B cell (primary cell): ENCODE data around the gene ZNF175. TPM values are rescaled to one million over a fixed set of nuclear protein-coding genes. Genes with fewer than 3 reads are reported as not detected.

Experiments used
- ATAC-seq: fragments of 200-7000 bp; cut with Tn5 transposase; one replicate; pipeline ENCODE4 v1.10.0; 2021; ENCODE audit warnings: low read depth, mild to moderate bottlenecking, moderate number of reproducible peaks, moderate library complexity
- CTCF ChIA-PET: fragments of 350-600 bp; sonication (Branson Sonifier 250); formaldehyde crosslinking; loops from one replicate; lab custom pipeline; 2021; ENCODE audit warnings: antibody characterized with exemption, inconsistent platforms; lab: Charles Lee
- POLR2A ChIA-PET: fragments of 350-600 bp; sonication (Branson Sonifier 250); formaldehyde crosslinking; loops from one replicate; lab custom pipeline; 2021; ENCODE audit warnings: antibody characterized with exemption; lab: Charles Lee
- DNase-seq: peaks from one replicate; pipeline ENCODE4 v3.0.0; 2013
- H2AFZ ChIP-seq: 2 replicates; pipeline ENCODE4 v1.6.1; 2012; ENCODE audit warnings: mild to moderate bottlenecking, low read depth, low read length; ENCODE audit not compliant: insufficient read depth, poor library complexity, severe bottlenecking
- H3K27ac ChIP-seq, 2 donors: 1 replicate in 1 of 2; 2 replicates in 1 of 2; pipeline ENCODE4 v1.5.1; 2012 to 2013; ENCODE audit warnings: low read length in 2 of 2, mild to moderate bottlenecking in 2 of 2, moderate library complexity in 1 of 2
- H3K27me3 ChIP-seq, 4 experiments: fragments of 200-600 bp in 1 of 4; sonication (generic) in 1 of 4; replicated peaks in 1 of 4; 1 replicate in 2 of 4; 2 replicates in 2 of 4; pipeline versions ENCODE4 v1.6.1 to v1.7.0; 2013 to 2016; ENCODE audit warnings: low read length in 3 of 4, mild to moderate bottlenecking in 2 of 4, mixed read lengths in 1 of 4, moderate library complexity in 1 of 4; ENCODE audit not compliant: insufficient read depth in 4 of 4, control insufficient read depth in 3 of 4; ENCODE audit errors: control extremely low read depth in 1 of 4
- H3K36me3 ChIP-seq, 2 experiments: replicated peaks in 1 of 2; 1 replicate in 1 of 2; 2 replicates in 1 of 2; pipeline versions ENCODE4 v1.6.1 to v1.7.1; 2013; ENCODE audit warnings: low read length in 1 of 2; ENCODE audit not compliant: insufficient read depth in 2 of 2, control insufficient read depth in 1 of 2; ENCODE audit errors: control extremely low read depth in 1 of 2, extremely low read depth in 1 of 2
- H3K4me1 ChIP-seq, 2 donors: fragments of 200-600 bp in 1 of 2; sonication (generic) in 1 of 2; 1 replicate in 1 of 2; 2 replicates in 1 of 2; pipeline versions ENCODE4 v1.5.1 to v1.6.1; 2013 to 2017; ENCODE audit warnings: low read length in 2 of 2; ENCODE audit not compliant: control insufficient read depth in 2 of 2, insufficient read depth in 2 of 2
- H3K4me2 ChIP-seq: replicated peaks from 2 replicates; pipeline ENCODE3; 2012; ENCODE audit warnings: mild to moderate bottlenecking, low read depth, low read length; ENCODE audit not compliant: poor library complexity, severe bottlenecking
- H3K4me3 ChIP-seq, 5 experiments: fragments of 200-600 bp in 1 of 5; sonication (generic) in 1 of 5; 1 replicate in 3 of 5; 2 replicates in 2 of 5; pipeline versions ENCODE4 v1.5.1 to v1.7.0; 2011 to 2016; ENCODE audit warnings: low read length in 4 of 5, mild to moderate bottlenecking in 4 of 5, low read depth in 2 of 5, control low read depth in 1 of 5, moderate library complexity in 1 of 5; ENCODE audit not compliant: insufficient read depth in 1 of 5; ENCODE audit errors: control extremely low read depth in 1 of 5, extremely low read depth in 1 of 5
- H3K79me2 ChIP-seq: fragments of 200-600 bp; sonication (generic); one replicate; pipeline ENCODE4 v1.6.0; 2016; ENCODE audit warnings: low read length; ENCODE audit not compliant: control insufficient read depth, insufficient read depth
- H3K9ac ChIP-seq: fragments of 200-600 bp; sonication (generic); 2 replicates; pipeline ENCODE4 v1.6.1; 2017; ENCODE audit warnings: mild to moderate bottlenecking, low read length, moderate library complexity
- H3K9me3 ChIP-seq, 3 donors: one replicate each; pipeline versions ENCODE4 v1.6.1 to v1.7.1; 2013; ENCODE audit warnings: low read length in 2 of 3; ENCODE audit not compliant: control insufficient read depth in 2 of 3, insufficient read depth in 1 of 3; ENCODE audit errors: control extremely low read depth in 1 of 3
- H4K20me1 ChIP-seq: 2 replicates; pipeline ENCODE4 v1.6.0; 2012; ENCODE audit warnings: mild to moderate bottlenecking, low read length; ENCODE audit not compliant: insufficient read depth, control insufficient read depth, poor library complexity, severe bottlenecking
- H3K27ac Mint-ChIP-seq: one replicate; pipeline ENCODE4 v1.8.0; 2021; ENCODE audit warnings: mixed read lengths
- H3K27me3 Mint-ChIP-seq: one replicate; pipeline ENCODE4 v1.8.0; 2021; ENCODE audit warnings: mixed read lengths
- H3K4me1 Mint-ChIP-seq: one replicate; pipeline ENCODE4 v1.8.0; 2021; ENCODE audit warnings: mixed read lengths
- H3K4me3 Mint-ChIP-seq: one replicate; pipeline ENCODE4 v1.8.0; 2021; ENCODE audit warnings: mixed read lengths
- H3K9me3 Mint-ChIP-seq: one replicate; pipeline ENCODE4 v1.8.0; 2022; ENCODE audit warnings: mixed read lengths; ENCODE audit not compliant: insufficient read depth
- CTCF ChIP-seq: fragments of 200-600 bp; IDR thresholded peaks from one replicate; pipeline ENCODE4 v1.8.0; 2022; ENCODE audit warnings: antibody characterized with exemption, mild to moderate bottlenecking
- EZH2 ChIP-seq: IDR thresholded peaks from 2 replicates; pipeline ENCODE4 v1.6.1; 2012; ENCODE audit warnings: borderline replicate concordance, low read depth, mild to moderate bottlenecking, moderate library complexity, low read length; ENCODE audit not compliant: insufficient read depth, poor library complexity, severe bottlenecking
- WGBS: methylation state at CpG from one replicate; pipeline ENCODE4 v1.1.5; 2013; ENCODE audit warnings: missing lambda C conversion rate; ENCODE audit not compliant: insufficient coverage; 5-methylcytosine and 5-hydroxymethylcytosine counted together
- intact Hi-C: fragments of 100-400 bp; cut with micrococcal nuclease; formaldehyde crosslinking; loops from one replicate; pipeline ENCODE4 v1.10.0; 2022
- polyA plus RNA-seq: library from polyadenylated mRNA; depleted of rRNA; stranded (reverse); fragments of >200 nt; gene quantifications from 2 replicates; pipeline ENCODE4 v1.2.3, GENCODE V29; 2012
- total RNA-seq, 2 donors: library from RNA; stranded (reverse); fragments of 120-200 nt in 1 of 2; gene quantifications; 1 replicate in 1 of 2; 2 replicates in 1 of 2; pipeline versions ENCODE4 v1.2.3 to v1.2.4, GENCODE V29; 2013 to 2022

Gene ZNF175
- total and polyA plus RNA-seq, 2 donors (not counting 1 experiment from before 2014, with no cell fraction given) = 4.6 to 31.3 TPM

- Mint-ChIP-seq H3K27ac (peak overlapping the region; percentile 97), H3K27me3 (no peaks in the 10 kb centered on the region), H3K4me3 (peak overlapping the region; percentile 83), H3K9me3 (no peaks in the 10 kb centered on the region), H3K4me1 (peaks cover 90% of the 10 kb centered on the region)
- intact Hi-C loops = no loop called here
- Histone ChIP-seq H3K9ac (peak overlapping the region; percentile 76), H2AFZ (no peak overlapping the region), H4K20me1 (no peaks in the 10 kb centered on the region), H3K36me3 (no peaks in the 10 kb centered on the region), H3K27me3 (no peaks in the 10 kb centered on the region), H3K4me2 (peak overlapping the region; percentile 79), H3K4me1 (peaks cover 61 to 87% of the 10 kb centered on the region in 2 donors), H3K9me3 (peaks cover 0 to 4% (median 0%) of the 10 kb centered on the region in 3 donors), H3K79me2 (peaks cover 37% of the 10 kb centered on the region), H3K27ac (peak overlapping the region; percentile 64 to 77), H3K4me3 (peak overlapping the region in 2 of 5 experiments; percentile 26 to 47)
- ChIA-PET CTCF (interaction anchor here (0.6 to 8.0 kb wide), 14 partner anchors 9 to 151 kb away, joined by 3 to 41 read pairs (median 4); partner anchors contain the start of genes SIGLEC6 and ZNF175), POLR2A (interaction anchor here (0.6 kb wide), 1 partner anchor 20 kb away, joined by 7 read pairs; no protein-coding TSS in a partner anchor)
- ATAC-seq (no peak), DNase-seq (no peak)
- no peak for TF ChIP-seq CTCF
- no peak for TF ChIP-seq EZH2
- WGBS = 67% methylated on average over 2 of the region's 5 CpGs
Measured at GRCh38 chr19:51548213-51548651, 22.9 kb upstream of the ZNF175 start.

GRCh38 chr19:51548891-51549305 lies 22.2 kb upstream of the ZNF175 start:
- Histone ChIP-seq H4K20me1 (no peaks in the 10 kb centered on the region), H3K9me3 (peaks cover 0 to 4% (median 0%) of the 10 kb centered on the region in 3 donors), H3K27me3 (no peaks in the 10 kb centered on the region), H3K4me1 (peaks cover 67 to 92% of the 10 kb centered on the region in 2 donors), H3K9ac (peak overlapping the region; percentile 76), H3K4me3 (peak overlapping the region in 4 of 5 experiments; percentile 55 to 87 (median 74)), H2AFZ (no peak overlapping the region), H3K79me2 (peaks cover 42% of the 10 kb centered on the region), H3K36me3 (no peaks in the 10 kb centered on the region), H3K27ac (peak overlapping the region; percentile 64 to 77), H3K4me2 (peak overlapping the region; percentile 79)
- peak overlapping the region; percentile 95 for H3K4me3 Mint-ChIP-seq
- DNase-seq = no peak
- intact Hi-C loops = no loop called here
- H3K27me3 Mint-ChIP-seq = no peaks in the 10 kb centered on the region
- ChIA-PET POLR2A (no interaction called here), CTCF (interaction anchor here (0.9 to 8.0 kb wide), 7 partner anchors 16 to 151 kb away, joined by 3 to 41 read pairs (median 4); no protein-coding TSS in a partner anchor)
- no peak for ATAC-seq
- no peak for TF ChIP-seq EZH2
- TF ChIP-seq CTCF = no peak
- H3K9me3 Mint-ChIP-seq = no peaks in the 10 kb centered on the region
- peaks cover 92% of the 10 kb centered on the region for H3K4me1 Mint-ChIP-seq
- WGBS = 75% methylated on average over 2 of the region's 4 CpGs
- peak overlapping the region; percentile 97 for H3K27ac Mint-ChIP-seq
